Loucy (cell line): ENCODE results near the gene PTPRN2.

Experiments
- H2AFZ ChIP-seq: fragments of 200-600 bp; sonication (generic); 2 replicates; pipeline ENCODE4 v1.6.0; 2016; ENCODE audit warnings: antibody characterized with exemption, mild to moderate bottlenecking, low read length, moderate library complexity
- H3F3A ChIP-seq: fragments of 200-600 bp; 2 replicates; pipeline ENCODE4 v1.6.0; 2016; ENCODE audit warnings: antibody characterized with exemption, low read depth, mild to moderate bottlenecking
- H3K27me3 ChIP-seq: fragments of 200-600 bp; sonication (generic); 2 replicates; pipeline ENCODE4 v1.6.1; 2014; ENCODE audit warnings: low read length, mild to moderate bottlenecking; ENCODE audit not compliant: insufficient read depth, poor library complexity, severe bottlenecking
- H3K36me3 ChIP-seq: fragments of 200-600 bp; sonication (generic); 2 replicates; pipeline ENCODE4 v1.6.1; 2016; ENCODE audit warnings: low read length; ENCODE audit not compliant: insufficient read depth
- H3K4me1 ChIP-seq: fragments of 200-600 bp; sonication (generic); 2 replicates; pipeline ENCODE4 v1.5.1; 2014; ENCODE audit warnings: low read length, mild to moderate bottlenecking; ENCODE audit not compliant: insufficient read depth, poor library complexity, severe bottlenecking
- H3K4me2 ChIP-seq: fragments of 200-600 bp; sonication (generic); 2 replicates; pipeline ENCODE4 v1.6.0; 2014; ENCODE audit warnings: antibody characterized with exemption, low read length, low read depth, mild to moderate bottlenecking; ENCODE audit not compliant: poor library complexity, severe bottlenecking
- H3K4me3 ChIP-seq: fragments of 200-600 bp; sonication (generic); 2 replicates; pipeline ENCODE4 v1.5.1; 2014; ENCODE audit warnings: low read length, mild to moderate bottlenecking, mixed read lengths; ENCODE audit not compliant: poor library complexity, severe bottlenecking
- H3K79me2 ChIP-seq: fragments of 200-600 bp; sonication (generic); 2 replicates; pipeline ENCODE4 v1.6.1; 2014; ENCODE audit warnings: low read length; ENCODE audit not compliant: insufficient read depth
- H3K9ac ChIP-seq: fragments of 200-600 bp; sonication (generic); 2 replicates; pipeline ENCODE4 v1.6.0; 2014; ENCODE audit warnings: mild to moderate bottlenecking, low read depth, low read length, moderate library complexity; ENCODE audit not compliant: poor library complexity, severe bottlenecking
- H3K9me2 ChIP-seq: fragments of 200-600 bp; sonication (generic); replicated peaks from 2 replicates; pipeline ENCODE4 v1.6.1; 2016; ENCODE audit warnings: low read depth, low read length, mixed read lengths
- H3K9me3 ChIP-seq: fragments of 200-600 bp; sonication (generic); 2 replicates; pipeline ENCODE4 v1.6.1; 2014; ENCODE audit warnings: mild to moderate bottlenecking, antibody characterized with exemption, low read length, low read depth; ENCODE audit not compliant: insufficient read depth
- H4K20me1 ChIP-seq: fragments of 200-600 bp; sonication (generic); 2 replicates; pipeline ENCODE4 v1.6.0; 2014; ENCODE audit warnings: antibody characterized with exemption, low read length, mild to moderate bottlenecking; ENCODE audit not compliant: insufficient read depth, poor library complexity, severe bottlenecking
- CTCF ChIP-seq: fragments of 200-600 bp; sonication (generic); conservative IDR thresholded peaks from 2 replicates; pipeline ENCODE4 v1.5.1; 2014; ENCODE audit warnings: mild to moderate bottlenecking, antibody characterized with exemption, low read length
- EZH2phosphoT487 ChIP-seq: fragments of 200-600 bp; IDR thresholded peaks from 2 replicates; pipeline ENCODE4 v1.6.1; 2018; ENCODE audit warnings: antibody characterized with exemption, mild to moderate bottlenecking, moderate library complexity, borderline replicate concordance

PTPRN2 gene

GRCh38 chr7:157871681-157872080 lies 715.9 kb downstream of the PTPRN2 start:
- no peaks in the 10 kb centered on the region for H3K36me3 ChIP-seq
- H3K9me3 ChIP-seq: no peaks in the 10 kb centered on the region; the same call in 1 of the 2 replicates
- no peaks in the 10 kb centered on the region for H3K79me2 ChIP-seq

DNA sequence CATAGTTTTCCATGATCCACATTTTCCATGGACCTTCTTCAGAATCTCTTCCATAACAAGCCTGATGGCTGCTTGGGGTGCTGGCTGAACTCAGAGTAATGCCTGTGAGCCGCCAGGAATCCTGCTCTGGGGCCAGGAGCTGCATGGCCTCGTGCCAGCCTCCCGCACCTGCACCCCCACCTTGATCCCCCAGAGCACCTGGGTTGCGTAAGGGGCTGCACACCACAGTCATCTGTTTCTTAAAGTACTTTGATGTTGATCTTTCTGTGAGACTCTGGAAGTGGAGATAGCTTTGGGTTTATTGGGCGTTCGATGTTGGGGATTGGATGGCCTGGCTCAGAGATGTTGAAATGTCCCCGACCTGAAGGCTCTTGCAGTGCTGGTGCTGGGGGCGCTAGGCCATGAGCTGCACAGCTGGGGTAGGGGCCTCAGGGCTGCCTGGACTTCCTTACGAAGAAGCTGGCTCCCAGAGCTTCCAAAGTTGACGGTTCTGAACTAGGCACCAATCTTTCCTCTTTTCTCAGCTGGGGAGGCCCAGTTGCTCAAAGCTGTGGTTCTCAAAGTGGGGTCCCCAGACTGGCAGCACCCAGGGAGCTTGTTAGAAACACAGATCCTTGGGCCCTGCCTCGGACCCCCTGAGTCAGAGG lies 716.9 kb downstream of the PTPRN2 start:
- Histone ChIP-seq H4K20me1 (no peaks in the 10 kb centered on the region), H3K27me3 (no peaks in the 10 kb centered on the region), H2AFZ (no peak overlapping the region), H3K36me3 (no peaks in the 10 kb centered on the region), H3K9ac (no peak overlapping the region), H3K4me2 (no peak overlapping the region), H3F3A (no peaks in the 10 kb centered on the region), H3K4me3 (no peak overlapping the region), H3K79me2 (no peaks in the 10 kb centered on the region), H3K9me2 (no peaks in the 10 kb centered on the region), H3K9me3 (no peaks in the 10 kb centered on the region; the same call in 1 of the 2 replicates), H3K4me1 (no peaks in the 10 kb centered on the region)
- no peak for TF ChIP-seq EZH2phosphoT487
- no peak for TF ChIP-seq CTCF

More at GRCh38 chr7:157871681-157872080, 715.9 kb downstream of the PTPRN2 start:
- Histone ChIP-seq H3K4me2 (no peak overlapping the region), H3F3A (no peaks in the 10 kb centered on the region), H3K4me1 (no peaks in the 10 kb centered on the region), H4K20me1 (no peaks in the 10 kb centered on the region), H2AFZ (no peak overlapping the region), H3K27me3 (no peaks in the 10 kb centered on the region), H3K9ac (no peak overlapping the region), H3K9me2 (no peaks in the 10 kb centered on the region), H3K4me3 (no peak overlapping the region)
- no peak for TF ChIP-seq CTCF
- no peak for TF ChIP-seq EZH2phosphoT487

DNA sequence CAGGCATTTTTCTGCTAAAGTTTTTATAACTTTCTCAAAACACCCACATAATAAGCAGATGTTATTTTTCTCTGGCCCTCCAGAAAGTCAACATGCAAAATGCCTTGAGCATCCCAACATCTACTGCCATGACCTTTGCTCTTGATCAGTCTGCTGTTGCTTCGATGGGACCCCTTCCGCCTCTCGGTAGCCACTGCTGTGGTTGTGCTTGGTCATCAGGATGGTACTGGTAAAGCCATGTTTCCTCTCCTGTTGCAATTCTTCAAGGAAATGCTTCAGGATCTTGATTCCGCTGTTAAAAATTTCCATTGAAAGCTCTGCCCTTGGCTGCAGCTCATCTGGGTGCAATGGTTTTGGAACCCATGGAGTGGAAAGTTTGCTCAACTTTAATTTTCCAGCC lies 717.8 kb downstream of the PTPRN2 start:
- TF ChIP-seq EZH2phosphoT487 (no peak), CTCF (no peak)

More for the DNA sequence above, 717.8 kb downstream of the PTPRN2 start:
- Histone ChIP-seq H3F3A (no peaks in the 10 kb centered on the region), H3K36me3 (no peaks in the 10 kb centered on the region), H3K27me3 (no peaks in the 10 kb centered on the region), H3K4me1 (no peaks in the 10 kb centered on the region), H3K9me3 (no peaks in the 10 kb centered on the region; the same call in 1 of the 2 replicates), H3K9ac (no peak overlapping the region), H3K9me2 (no peaks in the 10 kb centered on the region), H3K4me2 (no peak overlapping the region), H3K4me3 (no peak overlapping the region), H3K79me2 (no peaks in the 10 kb centered on the region), H2AFZ (no peak overlapping the region), H4K20me1 (no peaks in the 10 kb centered on the region)
